Ectodermal cell (in vitro differentiated cells): ENCODE measurements around the gene PLCB4.
A peak's percentile ranks its signal among the peaks of the same experiment; 100 is the strongest.

Source experiments
- H3K27ac ChIP-seq: 2 replicates; pipeline ENCODE4 v1.7.0; 2013; ENCODE audit warnings: mild to moderate bottlenecking, low read depth, low read length; ENCODE audit not compliant: insufficient read depth, poor library complexity, severe bottlenecking
- H3K27me3 ChIP-seq: 2 replicates; pipeline ENCODE4 v1.7.0; 2013; ENCODE audit warnings: mild to moderate bottlenecking, low read length; ENCODE audit not compliant: insufficient read depth, control insufficient read depth, poor library complexity, severe bottlenecking
- H3K36me3 ChIP-seq: one replicate; pipeline ENCODE4 v1.7.0; 2013; ENCODE audit warnings: low read length; ENCODE audit not compliant: control insufficient read depth, insufficient read depth
- H3K4me1 ChIP-seq: one replicate; pipeline ENCODE4 v1.7.0; 2013; ENCODE audit warnings: low read length; ENCODE audit not compliant: control insufficient read depth, insufficient read depth
- H3K4me3 ChIP-seq: 2 replicates; pipeline ENCODE4 v1.7.0; 2013; ENCODE audit warnings: low read depth, low read length, control low read depth; ENCODE audit not compliant: insufficient read depth
- H3K9me3 ChIP-seq: 2 replicates; pipeline ENCODE4 v1.7.0; 2013; ENCODE audit warnings: mild to moderate bottlenecking, low read length, moderate library complexity; ENCODE audit not compliant: control insufficient read depth
- WGBS, 2 experiments: methylation state at CpG; one replicate each; pipeline ENCODE4 v1.1.7; 2013; ENCODE audit warnings: missing lambda C conversion rate in 2 of 2; 5-methylcytosine and 5-hydroxymethylcytosine counted together

The PLCB4 gene

DNA sequence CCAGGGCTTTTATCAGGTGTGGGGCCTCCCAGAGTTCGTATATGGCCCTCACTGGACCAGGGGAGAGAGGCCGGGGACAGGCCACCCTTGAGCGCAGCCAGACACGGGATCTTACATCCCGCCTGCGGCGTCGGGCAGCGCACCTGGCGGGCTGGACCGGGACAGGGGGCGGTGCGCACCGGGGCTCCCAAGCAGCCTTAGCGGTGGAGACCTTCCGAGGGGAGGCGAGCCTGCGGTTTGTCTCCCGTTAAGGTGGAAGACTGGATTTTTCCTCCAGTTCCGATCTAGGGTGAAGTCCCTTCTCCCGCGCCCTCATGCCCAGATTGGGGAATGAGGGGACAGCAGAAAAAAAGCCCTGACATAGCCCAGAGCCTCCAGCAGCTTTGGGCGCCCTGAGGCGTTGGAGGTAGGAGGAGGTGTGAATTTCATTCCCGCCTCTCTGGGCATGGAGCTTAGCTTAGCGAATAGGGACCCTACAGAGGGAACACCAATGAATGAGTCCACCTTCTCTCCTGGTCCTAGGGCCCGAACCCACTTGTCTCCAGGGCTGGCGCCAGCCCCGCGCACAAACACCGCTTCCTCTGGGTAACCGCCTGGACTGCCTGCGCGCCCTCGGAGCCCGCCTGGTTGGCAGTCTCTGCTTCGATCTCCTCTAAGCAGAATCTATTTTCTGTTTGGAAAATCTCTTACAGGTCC lies 438.8 kb downstream of the PLCB4 start:
- peak overlapping the region; percentile 10 for H3K4me3 ChIP-seq
- H3K36me3 ChIP-seq = no peaks in the 10 kb centered on the region
- H3K27ac ChIP-seq = no peak overlapping the region
- H3K9me3 ChIP-seq = no peaks in the 10 kb centered on the region
- 44% methylated on average over 37 of the region's 37 CpGs for WGBS, 2 experiments
- H3K27me3 ChIP-seq = peaks cover 81% of the 10 kb centered on the region
- peaks cover 8% of the 10 kb centered on the region for H3K4me1 ChIP-seq

DNA sequence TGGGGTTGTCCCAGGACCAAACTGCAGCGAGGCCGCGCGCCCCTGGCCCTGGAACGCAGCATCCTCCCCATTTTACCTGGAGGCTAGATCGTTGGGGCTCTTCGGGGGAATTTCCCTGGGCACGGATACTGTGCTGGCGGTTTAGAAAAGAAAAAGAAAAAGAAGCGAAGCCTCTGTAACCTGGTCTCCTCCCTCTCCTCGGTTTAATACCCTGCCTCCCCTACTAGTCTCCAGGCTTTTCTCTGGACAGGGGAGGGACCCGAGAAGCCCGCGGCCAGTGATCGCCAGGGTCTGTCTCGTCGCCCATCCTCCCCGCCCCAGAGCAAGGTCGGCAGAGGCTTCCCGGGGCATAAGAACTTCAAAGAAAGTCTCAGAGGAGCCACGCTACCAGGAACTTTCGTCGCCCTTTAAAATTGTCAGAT lies 439.4 kb downstream of the PLCB4 start:
- 36 to 41% methylated on average over 23 of the region's 23 CpGs for WGBS, 2 experiments
- peaks cover 8% of the 10 kb centered on the region for H3K4me1 ChIP-seq
- no peak overlapping the region for H3K27ac ChIP-seq

DNA sequence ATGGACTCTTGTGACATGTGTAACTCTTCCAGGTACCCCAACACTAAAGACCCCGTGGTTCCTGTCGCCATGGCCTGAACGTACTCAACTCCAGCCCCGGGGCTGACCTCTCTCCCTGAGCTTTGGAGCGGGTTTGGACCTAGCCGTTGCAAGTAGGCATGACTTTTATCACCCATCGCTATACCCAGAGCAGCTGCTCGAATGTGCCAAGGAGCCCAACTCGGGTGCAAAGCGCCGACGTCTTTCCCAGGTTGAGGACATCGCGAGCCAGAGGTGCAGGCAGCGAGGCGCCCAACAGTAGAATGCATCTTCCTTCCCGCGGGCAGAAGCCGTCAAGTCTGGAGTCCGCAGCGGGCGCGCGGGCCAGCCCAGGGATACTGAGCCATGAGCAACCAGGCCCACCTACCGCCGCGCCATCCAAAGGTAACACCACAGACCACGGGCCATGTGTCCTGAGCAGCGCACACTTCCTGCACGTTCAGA lies 439.9 kb downstream of the PLCB4 start:
- Histone ChIP-seq H3K4me3 (peak overlapping the region; percentile 5), H3K4me1 (peaks cover 12% of the 10 kb centered on the region), H3K27me3 (peaks cover 88% of the 10 kb centered on the region), H3K27ac (no peak overlapping the region), H3K9me3 (no peaks in the 10 kb centered on the region), H3K36me3 (no peaks in the 10 kb centered on the region)
- 39 to 46% methylated on average over 30 of the region's 30 CpGs for whole genome bisulfite sequencing, 2 experiments

More for the DNA sequence above, 439.4 kb downstream of the PLCB4 start:
- no peaks in the 10 kb centered on the region for H3K9me3 ChIP-seq
- H3K4me3 ChIP-seq = peak overlapping the region; percentile 10
- no peaks in the 10 kb centered on the region for H3K36me3 ChIP-seq
- peaks cover 84% of the 10 kb centered on the region for H3K27me3 ChIP-seq

DNA sequence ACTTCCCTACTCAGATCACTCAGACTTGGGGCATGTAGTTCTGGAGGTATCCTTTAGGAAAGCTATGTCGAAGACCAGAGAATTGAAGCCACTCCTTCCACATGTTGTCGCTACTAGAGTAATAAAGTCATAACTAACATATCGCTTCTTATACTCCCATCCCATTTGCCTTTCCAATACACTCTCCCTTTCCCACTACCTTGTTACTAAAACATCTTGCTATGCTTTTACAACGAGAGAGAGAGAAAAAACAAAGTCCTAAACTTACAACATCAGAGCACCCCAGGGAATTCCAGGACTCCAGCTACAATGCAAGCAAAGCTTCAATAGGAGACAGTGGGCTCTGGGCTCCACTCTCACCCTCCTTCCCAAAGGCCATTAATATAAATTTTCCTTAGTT lies 440.4 kb downstream of the PLCB4 start:
- Histone ChIP-seq H3K27me3 (peaks cover 93% of the 10 kb centered on the region), H3K27ac (no peak overlapping the region), H3K36me3 (no peaks in the 10 kb centered on the region), H3K4me1 (peaks cover 14% of the 10 kb centered on the region), H3K9me3 (no peaks in the 10 kb centered on the region), H3K4me3 (no peak overlapping the region)
- 66 to 68% methylated on average over 4 of the region's 4 CpGs for WGBS, 2 experiments

DNA sequence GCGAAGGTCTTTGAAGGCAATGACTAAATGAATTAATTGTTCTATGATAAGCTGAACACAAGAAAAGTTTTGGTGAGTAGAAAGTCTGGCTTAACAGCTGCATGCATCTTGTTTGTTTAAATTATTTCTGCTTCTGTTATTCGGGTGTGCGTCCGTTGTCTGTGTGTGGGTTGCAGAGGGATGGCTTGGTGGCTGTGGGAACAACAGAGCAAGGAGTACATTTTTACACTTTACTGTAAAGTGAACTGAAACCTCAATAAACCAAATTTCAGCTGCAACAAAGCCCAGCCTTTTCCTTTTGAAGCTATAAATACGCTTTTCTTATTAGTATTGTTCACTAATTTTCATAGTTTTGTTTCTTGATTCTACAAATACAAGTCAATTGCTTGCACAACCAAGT lies 442.0 kb downstream of the PLCB4 start:
- no peak overlapping the region for H3K27ac ChIP-seq
- peaks cover 95% of the 10 kb centered on the region for H3K27me3 ChIP-seq
- H3K4me1 ChIP-seq = peaks cover 14% of the 10 kb centered on the region
- no peak overlapping the region for H3K4me3 ChIP-seq
- H3K36me3 ChIP-seq = no peaks in the 10 kb centered on the region
- no peaks in the 10 kb centered on the region for H3K9me3 ChIP-seq
- 95% methylated on average over 4 of the region's 5 CpGs for WGBS, 2 experiments

DNA sequence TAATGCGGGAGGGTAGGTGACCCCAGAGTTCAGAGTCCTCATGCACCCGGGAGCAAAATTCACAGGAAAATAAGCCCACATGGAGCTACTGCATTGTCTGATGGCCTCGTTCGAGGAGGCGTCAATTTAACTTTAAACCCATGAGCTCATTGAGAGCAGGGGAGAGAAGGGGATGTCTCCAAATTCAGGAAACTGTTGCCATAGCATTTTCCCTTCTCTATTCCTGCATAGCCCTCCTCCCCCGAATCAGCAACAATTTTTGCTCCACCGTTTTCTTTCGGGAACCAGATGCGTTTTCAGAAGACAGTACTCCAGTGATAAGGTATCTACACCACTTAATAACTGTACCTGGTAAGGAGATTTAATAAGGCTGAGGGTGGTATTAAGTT lies 445.2 kb downstream of the PLCB4 start:
- H3K4me1 ChIP-seq = peaks cover 26% of the 10 kb centered on the region
- no peaks in the 10 kb centered on the region for H3K36me3 ChIP-seq
- no peak overlapping the region for H3K27ac ChIP-seq
- 2 to 5% methylated on average over 9 of the region's 9 CpGs for WGBS, 2 experiments
- peak overlapping the region; percentile 46 for H3K4me3 ChIP-seq
- no peaks in the 10 kb centered on the region for H3K9me3 ChIP-seq
- H3K27me3 ChIP-seq = peaks cover 91% of the 10 kb centered on the region

DNA sequence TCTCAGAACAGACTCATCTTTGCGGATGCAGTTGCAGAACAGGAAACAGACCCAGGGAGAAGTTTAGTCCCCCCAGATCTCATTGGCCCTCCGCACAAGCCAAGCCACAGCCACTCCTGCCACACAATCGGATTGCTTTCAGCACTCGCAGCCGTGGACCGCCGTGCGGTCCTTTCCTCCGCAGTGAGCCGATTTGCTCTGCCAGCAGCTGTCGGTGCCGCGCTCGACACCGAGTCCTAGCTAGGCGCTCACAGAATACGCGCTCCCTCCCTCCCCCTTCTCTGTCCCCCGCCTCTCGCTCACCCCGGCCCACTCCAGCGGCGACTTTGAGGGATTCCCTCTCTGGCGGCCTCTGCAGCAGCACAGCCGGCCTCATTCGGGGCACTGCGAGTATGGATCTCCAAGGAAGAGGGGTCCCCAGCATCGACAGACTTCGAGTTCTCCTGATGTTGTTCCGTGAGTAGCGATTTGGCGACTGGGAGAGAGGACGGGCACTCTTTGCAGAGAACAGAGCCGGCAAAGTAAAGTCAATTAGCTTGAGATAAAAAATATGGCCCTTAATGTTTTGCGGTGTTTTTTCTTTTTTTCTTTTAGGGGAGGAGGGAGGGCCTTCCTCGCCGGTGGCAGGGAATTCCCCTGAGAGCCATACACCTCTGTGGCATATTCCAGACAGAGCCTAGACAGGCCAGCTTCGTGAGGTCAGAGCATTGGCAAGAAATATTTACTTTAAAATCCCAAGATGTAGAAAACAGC lies 445.8 kb downstream of the PLCB4 start, which contains the start of gene LAMP5:
Gene LAMP5, plus strand, starts transcription at position 130 of the 753 bp plus-strand sequence. Its CDS starts 263 bp downstream, at position 393.
- Histone ChIP-seq H3K27ac (no peak within 1 kb of the TSS), H3K9me3 (no peaks in the 10 kb centered on the region), H3K4me3 (peak within 1 kb of the TSS; percentile 46), H3K4me1 (peaks cover 29% of the 10 kb centered on the region), H3K36me3 (no peaks in the 10 kb centered on the region), H3K27me3 (peaks cover 85% of the 10 kb centered on the region)
- WGBS, 2 experiments = 0% methylated on average over 38 of the region's 38 CpGs

DNA sequence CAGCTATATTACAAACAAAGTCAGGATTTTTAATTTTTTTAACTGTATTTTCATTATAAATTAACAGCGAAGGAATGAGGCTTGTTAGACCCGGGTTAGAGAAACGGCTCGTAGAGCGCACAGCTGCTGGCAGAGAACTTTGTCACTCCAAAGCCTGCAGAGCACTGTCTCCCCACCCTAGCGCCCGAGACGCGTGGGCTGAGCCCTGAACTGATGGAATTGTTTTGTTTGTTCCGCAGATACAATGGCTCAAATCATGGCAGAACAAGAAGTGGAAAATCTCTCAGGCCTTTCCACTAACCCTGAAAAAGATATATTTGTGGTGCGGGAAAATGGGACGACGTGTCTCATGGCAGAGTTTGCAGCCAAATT lies 446.3 kb downstream of the PLCB4 start:
- peaks cover 29% of the 10 kb centered on the region for H3K4me1 ChIP-seq
- H3K36me3 ChIP-seq = no peaks in the 10 kb centered on the region
- H3K4me3 ChIP-seq = peak overlapping the region; percentile 46
- no peaks in the 10 kb centered on the region for H3K9me3 ChIP-seq
- H3K27ac ChIP-seq = no peak overlapping the region
- H3K27me3 ChIP-seq = peaks cover 80% of the 10 kb centered on the region
- WGBS, 2 experiments = 8 to 10% methylated on average over 13 of the region's 13 CpGs

DNA sequence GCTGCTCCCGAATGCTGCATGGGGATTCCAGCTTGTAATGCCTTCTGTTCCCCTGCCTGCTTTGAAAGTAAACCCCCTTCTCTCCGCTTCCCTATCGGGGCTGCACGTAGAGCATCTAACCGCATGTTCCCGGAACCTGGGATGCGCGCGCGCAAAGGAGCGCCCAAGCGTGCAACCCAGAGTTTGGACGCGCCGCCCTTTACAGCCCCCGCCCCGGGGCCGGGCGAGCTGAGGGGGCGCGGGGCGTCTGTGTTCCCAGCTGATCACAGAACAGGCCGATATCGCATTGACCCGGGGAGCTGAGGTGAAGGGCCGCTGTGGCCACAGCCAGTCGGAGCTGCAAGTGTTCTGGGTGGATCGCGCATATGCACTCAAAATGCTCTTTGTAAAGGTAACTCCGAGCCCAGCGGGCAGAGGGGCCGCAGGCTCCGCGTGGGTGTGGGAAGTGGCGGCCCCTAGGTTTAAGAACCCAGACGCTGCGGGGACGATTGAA lies 446.9 kb downstream of the PLCB4 start:
- Histone ChIP-seq H3K27me3 (peaks cover 74% of the 10 kb centered on the region), H3K36me3 (no peaks in the 10 kb centered on the region), H3K4me3 (peak overlapping the region; percentile 46), H3K27ac (no peak overlapping the region), H3K9me3 (no peaks in the 10 kb centered on the region), H3K4me1 (peaks cover 35% of the 10 kb centered on the region)
- 1% methylated on average over 38 of the region's 38 CpGs for WGBS, 2 experiments

DNA sequence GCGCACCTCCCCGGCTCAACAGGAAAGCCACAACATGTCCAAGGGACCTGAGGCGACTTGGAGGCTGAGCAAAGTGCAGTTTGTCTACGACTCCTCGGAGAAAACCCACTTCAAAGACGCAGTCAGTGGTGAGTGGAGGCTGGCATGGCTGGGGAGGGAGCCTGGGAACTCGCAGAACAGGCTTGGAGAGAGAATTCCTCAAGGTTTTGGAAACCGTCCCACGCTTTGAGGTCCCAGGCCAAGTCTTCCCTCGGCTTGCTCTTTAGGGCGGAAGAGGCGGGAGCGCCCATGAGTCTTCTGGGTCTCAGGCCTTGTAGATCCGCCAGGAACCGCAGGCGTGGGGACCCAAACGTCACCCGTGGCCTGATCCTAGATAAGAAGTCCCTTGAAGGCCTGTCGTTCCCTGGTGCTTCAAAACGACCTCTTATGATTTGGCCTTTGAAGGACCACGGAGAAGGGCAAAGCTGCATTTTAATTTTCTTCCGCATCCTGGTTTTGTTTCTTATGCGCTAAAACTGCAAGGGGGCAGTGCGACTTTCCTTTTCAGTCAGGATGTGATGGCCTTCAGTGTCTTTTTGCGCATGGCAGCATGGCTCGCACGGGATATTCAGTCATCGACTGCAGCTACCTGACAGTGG lies 447.5 kb downstream of the PLCB4 start:
- peaks cover 38% of the 10 kb centered on the region for H3K4me1 ChIP-seq
- H3K36me3 ChIP-seq = no peaks in the 10 kb centered on the region
- peak overlapping the region; percentile 46 for H3K4me3 ChIP-seq
- H3K27ac ChIP-seq = no peak overlapping the region
- 13 to 16% methylated on average over 28 of the region's 28 CpGs for WGBS, 2 experiments
- peaks cover 68% of the 10 kb centered on the region for H3K27me3 ChIP-seq
- H3K9me3 ChIP-seq = no peaks in the 10 kb centered on the region
